ENCODE data around the gene FKBP5. TPM values are rescaled to one million over a fixed set of nuclear protein-coding genes. Genes with fewer than 3 reads are reported as not detected.

The FKBP5 gene
- total and polyA plus RNA-seq, 9 of the 15 experiments (the other 6 are each of a cell fraction or from before 2014, with no cell fraction given): 32.7 to 151 (median 75.0) TPM

DNA sequence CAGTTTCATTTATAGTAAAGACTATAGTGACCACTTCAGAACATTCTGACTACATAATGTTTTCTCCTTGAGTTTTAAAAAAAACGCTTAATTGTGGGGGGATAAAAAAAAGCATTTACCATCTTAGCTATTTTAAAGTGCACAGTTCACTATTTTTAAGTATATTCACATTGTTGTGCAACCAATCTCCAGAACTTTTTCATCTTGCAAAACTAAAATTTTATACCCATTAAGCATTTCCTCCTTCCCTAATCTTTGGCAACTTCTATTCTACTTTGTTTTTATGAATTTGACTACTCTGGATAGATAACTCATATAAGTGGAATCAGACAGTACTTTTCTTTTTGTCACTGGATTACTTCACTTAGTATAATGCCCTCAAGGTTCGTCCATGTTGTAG lies 62.3 kb downstream of the FKBP5 start:
- ChIA-PET POLR2A (interaction anchor here (0.9 kb wide), 1 partner anchor 11 kb away, joined by 4 read pairs; no protein-coding TSS in a partner anchor), CTCF (ENCODE audit: low intra/inter-chr PET ratio) (no interaction called here)
- WGBS (ENCODE audit: insufficient coverage, low coverage, missing lambda C conversion rate): 82% methylated on average over 2 of the region's 2 CpGs
- in situ Hi-C loops (cut with MboI) (no loop called here), intact Hi-C loops (cut with micrococcal nuclease) (no loop called here)
- Histone ChIP-seq H3K27ac (ENCODE audit: extremely low read depth, low read depth, low read length) (no peak overlapping the region), H3K9me3 (replicated peaks; ENCODE audit: control insufficient read depth, insufficient read depth, low read depth, low read length) (no peaks in the 10 kb centered on the region), H3K4me1 (replicated peaks in 1 of 2; ENCODE audit: control insufficient read depth in 2 of 2, insufficient read depth in 2 of 2, low read length in 2 of 2) (no peaks in the 10 kb centered on the region), H3K9me1 (ENCODE audit: control insufficient read depth, insufficient read depth, low read length) (no peaks in the 10 kb centered on the region), H4K20me1 (replicated peaks; ENCODE audit: control insufficient read depth, insufficient read depth, low read length) (no peaks in the 10 kb centered on the region), H3K27me3 (ENCODE audit: control insufficient read depth in 2 of 2, insufficient read depth in 2 of 2, low read length in 2 of 2) (no peaks in the 10 kb centered on the region), H3K36me3 (ENCODE audit: control insufficient read depth, insufficient read depth, low read length) (peaks cover 69% of the 10 kb centered on the region), H3K79me2 (ENCODE audit: control insufficient read depth, insufficient read depth, low read length) (no peaks in the 10 kb centered on the region), H2AFZ (ENCODE audit: low read depth, low read length) (no peak overlapping the region), H3K9ac (ENCODE audit: insufficient read depth in 1 of 2, low read depth in 2 of 2, low read length in 2 of 2) (no peak overlapping the region), H3K4me3 (no peak overlapping the region), H3K4me2 (ENCODE audit: insufficient read depth, low read length) (no peak overlapping the region)
- FAIRE-seq (no peak), ATAC-seq (no peak), DNase-seq (ENCODE audit: extremely low read depth in 1 of 4, low spot score in 3 of 4) (no peak)
- no peak for TF ChIP-seq CEBPG (CRISPR knock-in tag; IDR thresholded peaks at IDR 0.05)
- TF ChIP-seq CEBPG (tag; conservative IDR thresholded peaks at IDR 0.05 in 1 of 2, IDR thresholded peaks at IDR 0.05 in 1 of 2): peak in 1 of 2 experiments; percentile 42; a peak in 1 of 4 replicates
- no peak for TF ChIP-seq PTRF (tag; IDR thresholded peaks at IDR 0.05)
- TF ChIP-seq CEBPB (tag; IDR thresholded peaks at IDR 0.05): peak; percentile 26; the same call in 1 of the 2 replicates
- no peak for TF ChIP-seq POLR3A (IDR thresholded peaks at IDR 0.05; ENCODE audit: borderline replicate concordance, extremely low read depth, insufficient read depth, insufficient read length)
- no peak for TF ChIP-seq ZNF398 (CRISPR knock-in tag; IDR thresholded peaks at IDR 0.05)
- no peak for TF ChIP-seq KAT7 (CRISPR knock-in tag; IDR thresholded peaks at IDR 0.05; ENCODE audit: borderline replicate concordance)
- BruUV-seq (replicated peaks): TSS peak; percentile 19
